Brain microvascular endothelial cell (primary cell): ENCODE measurements around the gene SHISA9.

Experiments used
- DNase-seq: peaks from one replicate; pipeline ENCODE4 v3.0.0-alpha.2; 2020
- H3K27ac ChIP-seq: fragments of 250-450 bp; sonication (Bioruptor Pico); 2 replicates; pipeline ENCODE4 v1.5.1; 2020; ENCODE audit warnings: mild to moderate bottlenecking, moderate library complexity
- H3K27me3 ChIP-seq: fragments of 250-450 bp; sonication (Bioruptor Pico); replicated peaks from 2 replicates; pipeline ENCODE4 v1.5.1; 2020; ENCODE audit warnings: mild to moderate bottlenecking
- H3K36me3 ChIP-seq: fragments of 250-450 bp; sonication (Bioruptor Pico); replicated peaks from 2 replicates; pipeline ENCODE4 v1.5.1; 2020; ENCODE audit warnings: mild to moderate bottlenecking
- H3K4me3 ChIP-seq: 2 replicates; pipeline ENCODE4 v1.5.1; 2011; ENCODE audit warnings: low read depth, mild to moderate bottlenecking, control low read depth, low read length, moderate library complexity
- in situ Hi-C: cut with HindIII; loops from 2 replicates; pipeline ENCODE4 v1.10.0; 2017; ENCODE audit warnings: low sequenced_read_pairs, low pct_ligation_motif_present
- TF ChIP-seq, protein P1 (sequence below): IDR thresholded peaks from 2 replicates; pipeline ENCODE4 v1.5.1; 2011; ENCODE audit warnings: low read depth, mild to moderate bottlenecking, moderate library complexity, low read length, control low read depth, inconsistent platforms; ENCODE audit errors: missing control alignments

Gene SHISA9

DNA sequence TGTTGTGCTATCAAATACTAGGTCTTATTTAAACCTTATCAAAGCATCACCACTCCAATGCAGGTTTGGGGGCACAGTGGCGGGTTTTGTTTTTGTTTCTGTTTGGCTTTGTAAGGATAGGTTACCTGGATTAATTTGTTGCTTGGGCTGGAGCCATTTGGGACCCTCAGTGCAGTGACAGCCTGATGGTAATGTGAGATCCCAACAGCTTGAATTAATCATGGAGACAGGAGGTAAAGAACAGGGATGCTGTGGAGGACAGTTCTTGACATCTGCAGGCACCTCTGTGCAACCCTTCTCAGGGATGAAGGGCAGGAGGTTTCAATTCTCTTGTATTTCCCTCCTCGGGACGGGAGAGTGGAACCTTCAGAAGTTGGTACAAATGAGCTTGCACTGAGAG is 40.5 kb downstream of the SHISA9 start:
- no peak for DNase-seq
- TF ChIP-seq, protein P1, sequence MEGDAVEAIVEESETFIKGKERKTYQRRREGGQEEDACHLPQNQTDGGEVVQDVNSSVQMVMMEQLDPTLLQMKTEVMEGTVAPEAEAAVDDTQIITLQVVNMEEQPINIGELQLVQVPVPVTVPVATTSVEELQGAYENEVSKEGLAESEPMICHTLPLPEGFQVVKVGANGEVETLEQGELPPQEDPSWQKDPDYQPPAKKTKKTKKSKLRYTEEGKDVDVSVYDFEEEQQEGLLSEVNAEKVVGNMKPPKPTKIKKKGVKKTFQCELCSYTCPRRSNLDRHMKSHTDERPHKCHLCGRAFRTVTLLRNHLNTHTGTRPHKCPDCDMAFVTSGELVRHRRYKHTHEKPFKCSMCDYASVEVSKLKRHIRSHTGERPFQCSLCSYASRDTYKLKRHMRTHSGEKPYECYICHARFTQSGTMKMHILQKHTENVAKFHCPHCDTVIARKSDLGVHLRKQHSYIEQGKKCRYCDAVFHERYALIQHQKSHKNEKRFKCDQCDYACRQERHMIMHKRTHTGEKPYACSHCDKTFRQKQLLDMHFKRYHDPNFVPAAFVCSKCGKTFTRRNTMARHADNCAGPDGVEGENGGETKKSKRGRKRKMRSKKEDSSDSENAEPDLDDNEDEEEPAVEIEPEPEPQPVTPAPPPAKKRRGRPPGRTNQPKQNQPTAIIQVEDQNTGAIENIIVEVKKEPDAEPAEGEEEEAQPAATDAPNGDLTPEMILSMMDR, result no peak
- H3K27me3 ChIP-seq, result no peaks in the 10 kb centered on the region
- no peak overlapping the region for H3K4me3 ChIP-seq
- H3K36me3 ChIP-seq, result no peaks in the 10 kb centered on the region
- in situ Hi-C loops, result no loop called here
- H3K27ac ChIP-seq, result no peak overlapping the region

DNA sequence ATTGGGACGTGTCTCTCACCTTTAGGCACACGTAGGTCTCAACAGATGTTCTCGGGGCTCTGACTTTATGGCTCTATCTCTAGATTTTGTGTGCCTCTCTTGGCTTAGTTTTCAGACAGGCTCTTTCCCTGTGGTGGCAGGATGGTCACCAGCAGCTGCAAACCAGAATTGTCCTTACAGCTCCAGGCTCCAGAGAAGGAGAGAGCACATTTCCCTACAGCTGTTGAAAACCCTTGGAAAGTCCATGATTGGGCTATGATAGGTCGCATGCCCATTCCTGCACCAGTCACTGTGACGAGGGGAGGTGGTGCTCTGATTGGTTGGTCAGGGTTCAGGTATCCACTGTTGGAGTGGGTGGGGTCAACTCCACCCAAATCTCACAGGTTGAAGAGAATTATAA is 41.5 kb downstream of the SHISA9 start:
- no peak overlapping the region for H3K4me3 ChIP-seq
- in situ Hi-C loops, result no loop called here
- H3K27me3 ChIP-seq, result no peaks in the 10 kb centered on the region
- no peak for DNase-seq
- no peak overlapping the region for H3K27ac ChIP-seq
- TF ChIP-seq, protein P1, result no peak
- H3K36me3 ChIP-seq, result no peaks in the 10 kb centered on the region

DNA sequence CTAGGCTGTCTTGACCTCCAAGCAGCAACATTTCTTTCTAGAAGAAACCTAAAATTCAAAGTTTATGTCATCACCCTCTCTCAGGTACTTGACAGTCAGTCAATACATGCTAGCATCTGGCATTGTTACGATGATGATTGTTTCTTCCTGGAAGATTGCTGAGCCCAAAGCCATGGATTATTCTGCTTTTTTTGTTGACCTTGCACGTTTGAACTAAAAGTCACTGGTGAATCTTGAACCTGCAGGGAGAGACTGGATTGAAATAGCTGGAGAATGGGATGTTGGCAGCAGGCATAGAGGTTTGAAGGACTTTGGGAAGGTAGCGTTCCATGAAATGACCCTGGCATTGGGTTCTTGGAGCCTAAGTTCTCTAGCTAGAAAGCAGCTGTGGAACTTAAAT is 42.9 kb downstream of the SHISA9 start:
- TF ChIP-seq, protein P1, result no peak
- Histone ChIP-seq H3K36me3 (no peaks in the 10 kb centered on the region), H3K4me3 (no peak overlapping the region), H3K27ac (no peak overlapping the region), H3K27me3 (no peaks in the 10 kb centered on the region)
- no peak for DNase-seq
- in situ Hi-C loops, result no loop called here

DNA sequence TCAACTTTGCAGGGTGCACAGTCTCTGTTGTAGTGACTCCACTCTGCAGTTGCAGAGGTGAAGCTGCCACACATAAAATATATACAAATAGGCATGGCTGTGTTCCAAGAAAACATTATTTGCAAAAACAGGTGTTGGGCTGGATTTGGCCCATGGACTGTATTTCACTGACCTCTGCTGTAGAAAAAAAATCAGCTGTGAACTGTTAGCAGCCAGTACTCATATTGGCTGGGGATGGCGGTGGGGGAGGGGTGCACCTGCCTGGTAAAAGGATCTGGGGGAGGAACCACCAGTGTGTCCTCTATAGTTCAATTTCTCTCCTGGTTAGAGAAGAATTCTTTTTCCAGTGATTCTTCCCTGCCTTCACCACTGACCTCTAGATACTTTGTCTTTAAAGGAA is 50.0 kb downstream of the SHISA9 start:
- Histone ChIP-seq H3K27ac (no peak overlapping the region), H3K4me3 (no peak overlapping the region), H3K27me3 (no peaks in the 10 kb centered on the region), H3K36me3 (no peaks in the 10 kb centered on the region)
- no peak for DNase-seq
- TF ChIP-seq, protein P1, result no peak
- in situ Hi-C loops, result no loop called here

DNA sequence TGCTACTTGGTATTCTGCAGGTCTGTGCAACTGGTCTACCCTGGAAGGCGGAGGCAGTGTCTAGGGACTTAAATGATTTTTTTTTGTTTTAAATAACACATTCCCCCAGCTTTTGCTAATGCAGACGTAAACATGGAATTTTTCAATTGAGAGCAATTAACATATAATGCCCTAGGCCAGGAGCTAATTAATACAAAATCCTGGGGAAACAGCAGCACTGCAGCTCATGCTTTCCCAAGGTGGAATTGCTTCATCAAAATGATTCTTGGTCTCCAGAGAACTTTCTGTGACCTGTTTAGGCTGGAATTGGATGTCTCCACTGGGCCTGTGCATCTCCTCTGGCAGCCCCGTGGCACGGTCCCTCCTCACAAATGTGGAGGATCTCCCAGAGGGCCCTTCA is 50.6 kb downstream of the SHISA9 start:
- Histone ChIP-seq H3K27ac (no peak overlapping the region), H3K36me3 (no peaks in the 10 kb centered on the region), H3K4me3 (no peak overlapping the region), H3K27me3 (no peaks in the 10 kb centered on the region)
- in situ Hi-C loops, result no loop called here
- no peak for DNase-seq
- TF ChIP-seq, protein P1, result no peak

DNA sequence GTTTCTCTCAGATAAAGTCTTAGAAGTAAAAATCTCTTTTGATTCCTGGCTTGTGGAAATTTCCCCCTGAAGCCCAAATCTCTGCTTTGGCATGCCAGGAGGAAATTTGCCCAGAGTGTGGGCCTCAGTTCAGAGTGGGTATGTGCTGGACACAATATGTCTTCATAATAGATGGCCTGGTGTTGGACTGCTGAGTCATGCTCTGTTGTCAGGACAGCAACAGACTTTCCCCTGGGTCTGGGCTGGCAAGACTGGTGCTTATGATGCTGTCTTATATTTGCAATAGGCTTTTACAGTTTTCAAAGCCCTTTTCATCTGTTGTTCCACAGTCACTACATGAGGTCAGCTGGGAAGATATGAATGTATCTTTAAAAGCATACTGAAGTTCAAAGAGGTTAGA is 57.0 kb downstream of the SHISA9 start:
- in situ Hi-C loops, result no loop called here
- Histone ChIP-seq H3K27ac (no peak overlapping the region), H3K36me3 (no peaks in the 10 kb centered on the region), H3K27me3 (no peaks in the 10 kb centered on the region), H3K4me3 (no peak overlapping the region)
- TF ChIP-seq, protein P1, result no peak
- no peak for DNase-seq
